GM23338 (cell line): ENCODE results near the gene FNDC8. TPM values are rescaled to one million over a fixed set of nuclear protein-coding genes. Genes with fewer than 3 reads are reported as not detected.

Experiments used
- ATAC-seq: fragments of 200-7000 bp; cut with Tn5 transposase; 3 replicates; pipeline ENCODE4 v1.9.1; 2020
- DNase-seq: peaks from one replicate; pipeline ENCODE4 v3.0.0-alpha.2; 2015; ENCODE audit warnings: low spot score
- H2AFZ ChIP-seq: fragments of 200-600 bp; sonication (generic); 2 replicates; pipeline ENCODE4 v1.8.0; 2016; ENCODE audit warnings: antibody characterized with exemption, mild to moderate bottlenecking, moderate library complexity
- H3F3A ChIP-seq: fragments of 200-600 bp; sonication (generic); replicated peaks from 2 replicates; pipeline ENCODE4 v1.8.0; 2017; ENCODE audit warnings: antibody characterized with exemption, mixed run types, low read depth
- H3K27ac ChIP-seq: fragments of 200-600 bp; sonication (generic); 2 replicates; pipeline ENCODE4 v1.6.1; 2016; ENCODE audit warnings: low read depth
- H3K27me3 ChIP-seq: fragments of 200-600 bp; sonication (generic); 2 replicates; pipeline ENCODE4 v1.8.0; 2016; ENCODE audit warnings: mild to moderate bottlenecking, mixed run types, moderate library complexity; ENCODE audit not compliant: insufficient read depth
- H3K36me3 ChIP-seq: fragments of 200-600 bp; sonication (generic); 2 replicates; pipeline ENCODE4 v1.8.0; 2016; ENCODE audit warnings: mild to moderate bottlenecking; ENCODE audit not compliant: insufficient read depth
- H3K4me1 ChIP-seq: fragments of 200-600 bp; sonication (generic); 2 replicates; pipeline ENCODE4 v1.8.0; 2016; ENCODE audit warnings: mild to moderate bottlenecking, moderate library complexity; ENCODE audit not compliant: insufficient read depth
- H3K4me2 ChIP-seq: fragments of 200-600 bp; sonication (generic); 2 replicates; pipeline ENCODE4 v1.7.1; 2017; ENCODE audit warnings: mixed run types
- H3K4me3 ChIP-seq: fragments of 200-600 bp; sonication (generic); 2 replicates; pipeline ENCODE4 v1.6.1; 2016; ENCODE audit warnings: mixed run types
- H3K79me2 ChIP-seq: fragments of 200-600 bp; sonication (generic); replicated peaks from 2 replicates; pipeline ENCODE4 v1.8.0; 2017; ENCODE audit warnings: mild to moderate bottlenecking; ENCODE audit not compliant: insufficient read depth
- H3K9me2 ChIP-seq: fragments of 200-600 bp; sonication (generic); 2 replicates; pipeline ENCODE4 v1.8.0; 2017; ENCODE audit not compliant: insufficient read depth
- H4K20me1 ChIP-seq: fragments of 200-600 bp; sonication (generic); replicated peaks from 2 replicates; pipeline ENCODE4 v1.8.0; 2017; ENCODE audit warnings: mild to moderate bottlenecking; ENCODE audit not compliant: insufficient read depth
- H3K27ac Mint-ChIP-seq: 2 replicates; pipeline ENCODE4 v1.8.0; 2020; ENCODE audit warnings: inconsistent platforms, mild to moderate bottlenecking, moderate library complexity, mixed read lengths
- H3K27me3 Mint-ChIP-seq: 3 replicates; pipeline ENCODE4 v1.8.0; 2022; ENCODE audit warnings: low read depth, mild to moderate bottlenecking, moderate library complexity, mixed read lengths, inconsistent platforms; ENCODE audit not compliant: insufficient read depth, poor library complexity
- H3K36me3 Mint-ChIP-seq: 3 replicates; pipeline ENCODE4 v1.8.0; 2021; ENCODE audit warnings: low read depth, mild to moderate bottlenecking, inconsistent platforms, moderate library complexity, mixed read lengths
- H3K4me1 Mint-ChIP-seq: 3 replicates; pipeline ENCODE4 v1.8.0; 2020; ENCODE audit warnings: mild to moderate bottlenecking, inconsistent platforms, mixed read lengths
- H3K4me3 Mint-ChIP-seq: 3 replicates; pipeline ENCODE4 v1.8.0; 2021; ENCODE audit warnings: moderate library complexity, mild to moderate bottlenecking, inconsistent platforms, mixed read lengths
- H3K9me3 Mint-ChIP-seq: 3 replicates; pipeline ENCODE4 v1.8.0; 2020; ENCODE audit warnings: moderate library complexity, mild to moderate bottlenecking, inconsistent platforms, mixed read lengths
- CREB1 ChIP-seq: fragments of 250-450 bp; sonication (Bioruptor Pico); IDR thresholded peaks from 2 replicates; pipeline ENCODE4 v1.5.0; 2020; ENCODE audit warnings: low read depth, mild to moderate bottlenecking, moderate library complexity
- EZH2 ChIP-seq: fragments of 200-600 bp; sonication (generic); IDR thresholded peaks from one replicate; pipeline ENCODE4 v1.8.0; 2017; ENCODE audit warnings: antibody characterized with exemption, mild to moderate bottlenecking, low read depth; ENCODE audit not compliant: unreplicated experiment
- EZH2phosphoT487 ChIP-seq: fragments of 200-600 bp; sonication (generic); IDR thresholded peaks from one replicate; pipeline ENCODE4 v1.8.1; 2018; ENCODE audit warnings: antibody characterized with exemption; ENCODE audit not compliant: unreplicated experiment
- JUNB ChIP-seq: IDR thresholded peaks from one replicate; pipeline ENCODE4 v1.6.1; 2016; ENCODE audit warnings: antibody characterized with exemption; ENCODE audit not compliant: unreplicated experiment
- POLR2AphosphoS5 ChIP-seq: IDR thresholded peaks from 2 replicates; pipeline ENCODE4 v1.6.1; 2016; ENCODE audit warnings: antibody characterized with exemption, low read depth
- STAT1 ChIP-seq: IDR thresholded peaks from one replicate; pipeline ENCODE4 v1.6.1; 2016; ENCODE audit warnings: antibody characterized with exemption; ENCODE audit not compliant: unreplicated experiment
- ZNF331 ChIP-seq: fragments of 250-450 bp; sonication (Bioruptor Pico); IDR thresholded peaks from 2 replicates; pipeline ENCODE4 v1.5.0; 2020; ENCODE audit warnings: low read depth, mild to moderate bottlenecking, moderate library complexity
- polyA plus RNA-seq: library from polyadenylated mRNA; unstranded; fragments of >200 nt; fragmentation: Nextera tagmentation; extraction: Ambion mirVana; gene quantifications from 2 replicates; pipeline ENCODE4 v1.2.1, GENCODE V29; 2016
- total RNA-seq: library from RNA; depleted of rRNA; stranded (reverse); fragments of >200 nt; shearing (Covaris generic); gene quantifications from 2 replicates; pipeline ENCODE4 v1.2.3, GENCODE V29; 2014
- TF ChIP-seq, protein P1 (sequence below): IDR thresholded peaks from one replicate; pipeline ENCODE4 v1.6.1; 2018; ENCODE audit warnings: antibody characterized with exemption; ENCODE audit not compliant: unreplicated experiment
- TF ChIP-seq, protein P2 (sequence below), 2 experiments: fragments of 200-600 bp in 1 of 2; sonication (generic) in 1 of 2; conservative IDR thresholded peaks; 2 replicates each; pipeline versions ENCODE4 v1.5.1 to v1.6.1; 2016 to 2017; ENCODE audit warnings: antibody characterized with exemption in 2 of 2, low read depth in 2 of 2, mild to moderate bottlenecking in 2 of 2, moderate library complexity in 1 of 2

Gene FNDC8
- total and polyA plus RNA-seq, 2 experiments from 2014 or later: not detected

DNA sequence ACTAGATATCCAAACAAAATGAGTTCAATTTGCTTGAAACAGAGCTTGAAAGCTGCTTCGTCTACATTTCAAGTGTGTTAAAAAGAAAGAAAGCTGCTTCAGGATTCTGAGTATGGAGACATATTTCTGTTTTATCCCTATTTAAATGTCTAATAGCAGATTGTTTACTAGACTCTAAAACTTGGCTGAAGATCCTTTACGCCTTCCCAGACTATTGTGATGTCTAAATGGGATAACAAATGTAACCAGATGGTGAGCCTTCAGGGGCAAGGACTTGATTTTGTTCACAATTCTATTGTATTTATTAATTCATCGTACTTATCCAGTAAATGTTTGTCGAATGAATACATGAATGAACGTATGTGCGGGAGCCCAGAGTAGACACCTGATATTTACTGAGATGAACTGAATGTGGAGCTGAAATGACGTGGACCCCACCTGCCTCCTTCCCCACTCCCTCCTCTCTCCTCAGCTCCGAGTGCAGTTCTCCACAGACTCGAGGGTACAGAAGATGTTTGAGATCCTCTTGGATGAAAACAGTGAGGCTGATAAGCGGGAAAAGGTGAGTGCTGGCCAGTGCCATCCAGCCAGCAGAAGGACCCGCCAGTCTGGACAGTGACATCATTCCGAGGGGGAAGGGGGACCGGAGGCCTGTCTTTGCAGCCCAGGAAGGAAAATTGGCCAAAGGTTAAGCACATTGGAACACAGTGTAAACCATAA, 31.2 kb downstream of the FNDC8 start:
- H3K4me3 Mint-ChIP-seq: no peak overlapping the region
- no peak overlapping the region for H3K27ac Mint-ChIP-seq
- ATAC-seq (no peak), DNase-seq (no peak)
- no peaks in the 10 kb centered on the region for H3K36me3 Mint-ChIP-seq
- Histone ChIP-seq H3K27ac (no peak overlapping the region), H3K4me3 (no peak overlapping the region), H3K27me3 (no peaks in the 10 kb centered on the region), H3K4me2 (no peak overlapping the region), H2AFZ (0 out of 2 replicates have a peak overlapping the region, but pooled peaks have one; percentile 14), H3K9me2 (0 out of 2 replicates have a peak, but pooled peaks cover 3% of the 10 kb centered on the region), H3K36me3 (no peaks in the 10 kb centered on the region), H3F3A (no peaks in the 10 kb centered on the region), H3K79me2 (no peaks in the 10 kb centered on the region), H3K4me1 (no peaks in the 10 kb centered on the region), H4K20me1 (no peaks in the 10 kb centered on the region)
- H3K9me3 Mint-ChIP-seq: no peaks in the 10 kb centered on the region
- H3K27me3 Mint-ChIP-seq: peaks cover 11% of the 10 kb centered on the region
- TF ChIP-seq STAT1: no peak
- no peak for TF ChIP-seq POLR2AphosphoS5
- TF ChIP-seq CREB1 (CRISPR knock-in tag): no peak
- TF ChIP-seq ZNF331 (CRISPR knock-in tag): no peak
- no peak for TF ChIP-seq JUNB
- TF ChIP-seq EZH2phosphoT487: no peak
- H3K4me1 Mint-ChIP-seq: peaks cover 8% of the 10 kb centered on the region

DNA sequence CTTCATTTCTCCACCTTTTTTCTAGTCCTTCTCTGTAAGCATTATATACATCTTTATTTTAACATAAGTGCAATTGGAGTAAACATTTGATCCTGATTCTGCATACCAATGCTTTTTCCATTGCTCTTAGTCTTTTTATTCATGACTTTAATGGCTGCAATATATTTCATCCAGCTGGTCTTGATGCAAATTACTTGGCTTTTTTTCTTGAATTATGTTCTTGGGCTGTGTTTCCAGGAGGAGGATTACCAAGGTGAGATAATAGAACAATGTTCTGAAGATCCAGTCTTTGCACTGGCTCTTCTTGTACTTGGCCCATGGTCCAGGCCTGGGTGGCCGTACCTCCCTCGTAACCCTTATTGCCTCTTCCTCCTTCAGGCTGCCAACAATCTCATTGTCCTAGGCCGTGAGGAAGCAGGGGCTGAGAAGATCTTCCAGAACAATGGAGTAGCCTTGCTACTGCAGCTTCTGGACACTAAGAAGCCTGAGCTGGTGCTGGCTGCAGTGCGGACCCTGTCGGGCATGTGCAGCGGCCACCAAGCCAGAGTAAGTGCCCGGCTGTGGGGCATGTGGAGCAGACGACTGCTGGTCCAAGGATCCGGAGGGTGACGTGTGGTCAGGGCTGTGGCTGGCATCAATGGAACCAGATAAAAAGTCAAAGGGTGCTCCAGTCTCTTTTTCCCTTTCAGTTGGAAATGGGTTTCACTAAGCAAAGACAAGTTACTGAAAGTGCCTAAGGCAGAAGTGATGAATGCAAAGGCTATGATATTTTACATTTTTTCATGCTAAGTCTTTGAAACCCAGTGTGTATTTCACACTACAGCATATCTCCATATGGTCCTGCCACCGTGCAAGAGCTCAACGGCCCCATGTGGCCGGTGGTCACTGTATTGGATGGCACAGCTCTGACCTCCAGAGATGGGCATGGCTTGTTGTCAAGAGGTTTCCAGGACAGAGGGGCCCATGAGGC, 33.1 kb downstream of the FNDC8 start:
- Mint-ChIP-seq H3K27me3 (peaks cover 6% of the 10 kb centered on the region), H3K36me3 (no peaks in the 10 kb centered on the region), H3K4me1 (no peaks in the 10 kb centered on the region), H3K9me3 (no peaks in the 10 kb centered on the region), H3K4me3 (no peak overlapping the region), H3K27ac (no peak overlapping the region)
- no peaks in the 10 kb centered on the region for H3K27me3 ChIP-seq
- H4K20me1 ChIP-seq: no peaks in the 10 kb centered on the region
- H3K4me1 ChIP-seq: no peaks in the 10 kb centered on the region
- H3K79me2 ChIP-seq: no peaks in the 10 kb centered on the region
- H3K4me2 ChIP-seq: no peak overlapping the region
- H3K27ac ChIP-seq: no peak overlapping the region
- no peaks in the 10 kb centered on the region for H3F3A ChIP-seq
- no peak for TF ChIP-seq ZNF331 (CRISPR knock-in tag)
- TF ChIP-seq JUNB: no peak
- TF ChIP-seq CREB1 (CRISPR knock-in tag): no peak
- TF ChIP-seq EZH2phosphoT487: no peak
- H2AFZ ChIP-seq: no peak overlapping the region; the same call in 1 of the 2 replicates
- DNase-seq (no peak), ATAC-seq (no peak)
- no peaks in the 10 kb centered on the region for H3K36me3 ChIP-seq
- 0 out of 2 replicates have a peak, but pooled peaks cover 3% of the 10 kb centered on the region for H3K9me2 ChIP-seq
- H3K4me3 ChIP-seq: no peak overlapping the region

DNA sequence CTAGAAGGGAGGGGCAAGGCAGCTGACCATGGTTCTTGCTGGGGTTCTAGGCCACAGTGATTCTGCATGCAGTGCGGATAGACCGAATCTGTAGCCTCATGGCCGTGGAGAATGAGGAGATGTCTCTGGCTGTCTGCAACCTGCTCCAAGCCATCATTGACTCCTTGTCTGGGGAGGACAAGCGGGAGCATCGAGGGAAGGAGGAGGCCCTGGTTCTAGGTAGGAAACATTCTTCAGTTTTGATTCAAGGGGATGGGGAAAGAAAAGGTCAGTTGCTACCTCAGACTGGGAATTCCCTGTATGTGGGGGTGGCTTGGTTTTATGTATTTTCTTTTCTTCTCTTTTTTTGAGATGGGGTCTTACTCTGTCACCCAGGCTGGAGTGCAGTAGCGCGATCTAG, 33.8 kb downstream of the FNDC8 start:
- H3K27ac Mint-ChIP-seq: no peak overlapping the region
- TF ChIP-seq, protein P1, sequence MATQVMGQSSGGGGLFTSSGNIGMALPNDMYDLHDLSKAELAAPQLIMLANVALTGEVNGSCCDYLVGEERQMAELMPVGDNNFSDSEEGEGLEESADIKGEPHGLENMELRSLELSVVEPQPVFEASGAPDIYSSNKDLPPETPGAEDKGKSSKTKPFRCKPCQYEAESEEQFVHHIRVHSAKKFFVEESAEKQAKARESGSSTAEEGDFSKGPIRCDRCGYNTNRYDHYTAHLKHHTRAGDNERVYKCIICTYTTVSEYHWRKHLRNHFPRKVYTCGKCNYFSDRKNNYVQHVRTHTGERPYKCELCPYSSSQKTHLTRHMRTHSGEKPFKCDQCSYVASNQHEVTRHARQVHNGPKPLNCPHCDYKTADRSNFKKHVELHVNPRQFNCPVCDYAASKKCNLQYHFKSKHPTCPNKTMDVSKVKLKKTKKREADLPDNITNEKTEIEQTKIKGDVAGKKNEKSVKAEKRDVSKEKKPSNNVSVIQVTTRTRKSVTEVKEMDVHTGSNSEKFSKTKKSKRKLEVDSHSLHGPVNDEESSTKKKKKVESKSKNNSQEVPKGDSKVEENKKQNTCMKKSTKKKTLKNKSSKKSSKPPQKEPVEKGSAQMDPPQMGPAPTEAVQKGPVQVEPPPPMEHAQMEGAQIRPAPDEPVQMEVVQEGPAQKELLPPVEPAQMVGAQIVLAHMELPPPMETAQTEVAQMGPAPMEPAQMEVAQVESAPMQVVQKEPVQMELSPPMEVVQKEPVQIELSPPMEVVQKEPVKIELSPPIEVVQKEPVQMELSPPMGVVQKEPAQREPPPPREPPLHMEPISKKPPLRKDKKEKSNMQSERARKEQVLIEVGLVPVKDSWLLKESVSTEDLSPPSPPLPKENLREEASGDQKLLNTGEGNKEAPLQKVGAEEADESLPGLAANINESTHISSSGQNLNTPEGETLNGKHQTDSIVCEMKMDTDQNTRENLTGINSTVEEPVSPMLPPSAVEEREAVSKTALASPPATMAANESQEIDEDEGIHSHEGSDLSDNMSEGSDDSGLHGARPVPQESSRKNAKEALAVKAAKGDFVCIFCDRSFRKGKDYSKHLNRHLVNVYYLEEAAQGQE: no peak
- TF ChIP-seq ZNF331 (CRISPR knock-in tag) (no peak), EZH2phosphoT487 (no peak), JUNB (no peak), POLR2AphosphoS5 (no peak), EZH2 (no peak), STAT1 (no peak), CREB1 (CRISPR knock-in tag) (no peak)
- TF ChIP-seq, protein P2, sequence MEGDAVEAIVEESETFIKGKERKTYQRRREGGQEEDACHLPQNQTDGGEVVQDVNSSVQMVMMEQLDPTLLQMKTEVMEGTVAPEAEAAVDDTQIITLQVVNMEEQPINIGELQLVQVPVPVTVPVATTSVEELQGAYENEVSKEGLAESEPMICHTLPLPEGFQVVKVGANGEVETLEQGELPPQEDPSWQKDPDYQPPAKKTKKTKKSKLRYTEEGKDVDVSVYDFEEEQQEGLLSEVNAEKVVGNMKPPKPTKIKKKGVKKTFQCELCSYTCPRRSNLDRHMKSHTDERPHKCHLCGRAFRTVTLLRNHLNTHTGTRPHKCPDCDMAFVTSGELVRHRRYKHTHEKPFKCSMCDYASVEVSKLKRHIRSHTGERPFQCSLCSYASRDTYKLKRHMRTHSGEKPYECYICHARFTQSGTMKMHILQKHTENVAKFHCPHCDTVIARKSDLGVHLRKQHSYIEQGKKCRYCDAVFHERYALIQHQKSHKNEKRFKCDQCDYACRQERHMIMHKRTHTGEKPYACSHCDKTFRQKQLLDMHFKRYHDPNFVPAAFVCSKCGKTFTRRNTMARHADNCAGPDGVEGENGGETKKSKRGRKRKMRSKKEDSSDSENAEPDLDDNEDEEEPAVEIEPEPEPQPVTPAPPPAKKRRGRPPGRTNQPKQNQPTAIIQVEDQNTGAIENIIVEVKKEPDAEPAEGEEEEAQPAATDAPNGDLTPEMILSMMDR (conservative IDR thresholded peaks at IDR 0.05; ENCODE audit: low read depth in 2 of 2): no peak

More for the DNA sequence above, 33.8 kb downstream of the FNDC8 start:
- DNase-seq: no peak
- Histone ChIP-seq H3K4me2 (no peak overlapping the region), H2AFZ (no peak overlapping the region), H3F3A (no peaks in the 10 kb centered on the region), H3K4me1 (no peaks in the 10 kb centered on the region), H3K79me2 (no peaks in the 10 kb centered on the region), H3K4me3 (no peak overlapping the region), H3K27me3 (no peaks in the 10 kb centered on the region), H3K36me3 (no peaks in the 10 kb centered on the region), H4K20me1 (no peaks in the 10 kb centered on the region), H3K27ac (no peak overlapping the region), H3K9me2 (0 out of 2 replicates have a peak, but pooled peaks cover 3% of the 10 kb centered on the region)
- no peaks in the 10 kb centered on the region for H3K9me3 Mint-ChIP-seq
- H3K27me3 Mint-ChIP-seq: peaks cover 6% of the 10 kb centered on the region
- H3K4me1 Mint-ChIP-seq: no peaks in the 10 kb centered on the region
- no peak overlapping the region for H3K4me3 Mint-ChIP-seq
- ATAC-seq: no peak
- H3K36me3 Mint-ChIP-seq: no peaks in the 10 kb centered on the region
